ENCODE measurements around the gene PRKCE.

- no peak for TF ChIP-seq EP300 (IDR thresholded peaks at IDR 0.05; ENCODE audit: borderline replicate concordance in 1 of 2, low read depth in 2 of 2, low read length in 2 of 2)
- no peak for TF ChIP-seq CTCF (IDR thresholded peaks at IDR 0.05; ENCODE audit: control extremely low read depth in 1 of 3, insufficient read depth in 1 of 3, low read depth in 1 of 3, low read length in 3 of 3)
- TF ChIP-seq POLR2A (IDR thresholded peaks at IDR 0.05; ENCODE audit: control extremely low read depth in 1 of 2, low read depth in 2 of 2, low read length in 2 of 2) = no peak
- no peak for TF ChIP-seq CHD2 (IDR thresholded peaks at IDR 0.05; ENCODE audit: low read length)
- TF ChIP-seq POLR2AphosphoS5 (IDR thresholded peaks at IDR 0.05; ENCODE audit: low read depth, low read length) = no peak
- TF ChIP-seq ZNF274 (IDR thresholded peaks at IDR 0.05; ENCODE audit: borderline replicate concordance, extremely low read depth, low read length) = no peak
- no peak for TF ChIP-seq CEBPB (IDR thresholded peaks at IDR 0.05; ENCODE audit: low read depth, low read length)
- TF ChIP-seq JUND (IDR thresholded peaks at IDR 0.05; ENCODE audit: low read length) = no peak
- TF ChIP-seq GTF2F1 (IDR thresholded peaks at IDR 0.05; ENCODE audit: borderline replicate concordance, low read depth, low read length) = no peak
- TF ChIP-seq EZH2 (IDR thresholded peaks at IDR 0.05; ENCODE audit: low read depth, low read length, severe bottlenecking) = no peak
- TF ChIP-seq CREB1 (IDR thresholded peaks at IDR 0.05) = no peak
- no peak for TF ChIP-seq PHF8 (conservative IDR thresholded peaks at IDR 0.05; ENCODE audit: low read depth, low read length)
Measured at GRCh38 chr2:46003903-46004473, 352.5 kb downstream of the PRKCE start.
